ENCODE data around the gene CTCF.

DNA sequence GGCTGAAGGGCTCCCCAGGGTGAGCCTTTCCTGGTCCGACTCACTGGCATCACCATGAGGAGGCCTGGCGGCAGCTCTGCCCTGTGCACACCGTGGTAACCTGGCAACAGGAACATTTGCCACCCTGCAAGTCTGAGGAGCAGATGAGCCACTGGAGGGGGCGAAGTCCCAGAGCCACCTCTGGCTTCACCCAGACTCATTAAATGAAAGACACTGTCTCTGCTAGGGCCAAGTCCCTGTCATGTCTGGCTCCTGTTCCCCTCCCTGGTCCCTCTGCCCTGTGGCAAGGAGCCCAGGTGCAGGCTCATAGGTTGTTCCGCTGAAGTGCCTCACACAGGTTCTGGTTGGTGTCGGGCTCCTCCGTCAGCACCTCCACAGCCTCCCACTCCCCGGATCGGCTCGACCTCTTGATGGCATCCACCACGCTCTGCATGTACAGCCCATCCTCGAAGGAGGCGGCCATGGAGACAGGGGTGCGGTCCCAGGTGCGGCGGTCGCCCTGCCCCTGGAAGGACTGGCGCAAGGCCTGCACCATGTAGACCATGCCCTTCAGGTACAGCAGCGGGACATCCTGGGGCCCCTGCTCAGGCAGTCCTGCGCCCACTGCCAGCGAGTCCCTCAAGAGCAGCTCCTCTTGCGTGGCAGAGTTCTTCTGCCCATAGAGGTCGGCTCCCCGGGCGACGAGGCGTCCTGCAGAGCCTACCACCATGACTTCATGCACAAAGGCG is 112.7 kb downstream of the CTCF start:
- TF ChIP-seq CTCF (conservative IDR thresholded peaks at IDR 0.05; ENCODE audit: low read depth, low read length): no peak
- no peak for TF ChIP-seq EZH2phosphoT487 (IDR thresholded peaks at IDR 0.05; ENCODE audit: borderline replicate concordance, low read length)
- no peak for TF ChIP-seq EZH2 (IDR thresholded peaks at IDR 0.05; ENCODE audit: low read length, unreplicated experiment)
